H1 (cell line): ENCODE results near the gene GNAI2. TPM values are rescaled to one million over a fixed set of nuclear protein-coding genes. Genes with fewer than 3 reads are reported as not detected.

Source experiments
- ATF2 ChIP-seq: IDR thresholded peaks from 2 replicates; pipeline ENCODE4 v1.6.1; 2012; ENCODE audit warnings: low read length, inconsistent platforms
- CHD7 ChIP-seq: fragments of 300-600 bp; sonication (generic); IDR thresholded peaks from 2 replicates; pipeline ENCODE4 v1.7.1; 2012; ENCODE audit warnings: low read length, moderate library complexity, mild to moderate bottlenecking, inconsistent platforms; ENCODE audit not compliant: insufficient replicate concordance
- GABPA ChIP-seq: IDR thresholded peaks from 2 replicates; pipeline ENCODE4 v1.6.1; 2011; ENCODE audit warnings: mild to moderate bottlenecking, low read length, moderate library complexity, borderline replicate concordance; ENCODE audit not compliant: insufficient read depth
- GTF2F1 ChIP-seq: IDR thresholded peaks from 2 replicates; pipeline ENCODE4 v1.6.1; 2012; ENCODE audit warnings: low read depth, low read length, improper control_type of control experiment, borderline replicate concordance
- JUN ChIP-seq: IDR thresholded peaks from 2 replicates; pipeline ENCODE4 v1.6.1; 2011; ENCODE audit warnings: low read depth, mild to moderate bottlenecking, improper control_type of control experiment, low read length
- KDM4A ChIP-seq: IDR thresholded peaks from one replicate; pipeline ENCODE4 v1.7.1; 2012; ENCODE audit warnings: low read depth, mild to moderate bottlenecking, moderate library complexity, low read length, inconsistent platforms; ENCODE audit not compliant: severe bottlenecking
- MAX ChIP-seq: IDR thresholded peaks from 2 replicates; pipeline ENCODE4 v1.6.1; 2012; ENCODE audit warnings: inconsistent platforms
- POU5F1 ChIP-seq: IDR thresholded peaks from 2 replicates; pipeline ENCODE4 v1.6.1; 2011; ENCODE audit warnings: low read depth, mild to moderate bottlenecking, low read length, moderate library complexity
- SP4 ChIP-seq: IDR thresholded peaks from 2 replicates; pipeline ENCODE4 v1.6.1; 2012; ENCODE audit warnings: low read length, inconsistent platforms
- polyA plus RNA-seq, 7 experiments: library from polyadenylated mRNA; depleted of rRNA in 3 of 7; stranded (reverse) in 5 of 7; unstranded in 2 of 7; fragments of >200 nt in 5 of 7; fragments of 200-250 nt in 2 of 7; gene quantifications; 1 replicate in 5 of 7; 2 replicates in 1 of 7; 4 replicates in 1 of 7; pipeline versions ENCODE4 v1.2.1 to v1.2.3, GENCODE V29; 2011 to 2013; ENCODE audit warnings: missing spikeins in 2 of 7, mixed read lengths in 2 of 7
- total RNA-seq: library from RNA; stranded (reverse); fragmentation: NEBNext Ultra II Directional; extraction: Animal tissue kit (Norgen Biotek cat#: 25700); gene quantifications from 2 replicates; pipeline ENCODE4 v1.2.1, GENCODE V29; 2021

The GNAI2 gene
- total and polyA plus RNA-seq, 2 of the 8 experiments (the other 6 are each of a cell fraction or from before 2014, with no cell fraction given) = 168 to 539 TPM

- TF ChIP-seq CHD7 = no peak
- TF ChIP-seq JUN = no peak
- no peak for TF ChIP-seq KDM4A
- no peak for TF ChIP-seq GABPA
- TF ChIP-seq GTF2F1 = no peak
- no peak for TF ChIP-seq ATF2
- TF ChIP-seq POU5F1 = no peak
- TF ChIP-seq SP4 = no peak
- no peak for TF ChIP-seq MAX
Observed at GRCh38 chr3:50258029-50258680, 22.2 kb downstream of the GNAI2 start (continued).
